GM18873 (cell line): Measurements from ENCODE around the gene RPL4.
"Not testable (repeated sequence)": the region's sequence is repeated elsewhere in the genome, so short reads cannot be mapped to it uniquely, and the experiment has no call there.

ENCODE experiments used
- ATAC-seq: cut with Tn5 transposase; IDR thresholded peaks from one replicate; pipeline ENCODE4 v1.9.1; 2021; ENCODE audit warnings: mild to moderate bottlenecking, moderate library complexity, moderate number of reproducible peaks; ENCODE audit not compliant: unreplicated experiment, low FRiP score

RPL4 gene

DNA sequence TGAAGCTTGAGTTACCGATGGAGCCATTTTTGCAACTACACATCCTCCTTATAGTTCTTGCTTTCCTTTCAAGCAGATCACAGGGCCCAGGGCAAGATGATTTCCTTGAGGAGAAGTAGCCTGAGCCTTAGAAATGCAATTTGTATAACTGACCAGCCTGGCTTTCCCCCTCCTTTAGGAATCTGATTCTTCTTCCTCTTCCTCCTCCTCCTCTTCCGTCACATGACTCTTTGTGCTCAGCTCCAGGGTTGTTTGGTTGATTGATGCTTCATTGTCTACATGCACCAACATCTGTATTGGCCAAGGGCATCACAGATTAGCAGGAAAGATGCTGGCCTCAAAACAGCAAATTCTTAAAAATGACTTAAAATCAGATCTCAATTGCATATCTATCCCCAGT, 10.4 kb downstream of the RPL4 start:
- ATAC-seq = no peak

GRCh38 chr15:66491846-66492245, 12.8 kb downstream of the RPL4 start:
- ATAC-seq = no peak

DNA sequence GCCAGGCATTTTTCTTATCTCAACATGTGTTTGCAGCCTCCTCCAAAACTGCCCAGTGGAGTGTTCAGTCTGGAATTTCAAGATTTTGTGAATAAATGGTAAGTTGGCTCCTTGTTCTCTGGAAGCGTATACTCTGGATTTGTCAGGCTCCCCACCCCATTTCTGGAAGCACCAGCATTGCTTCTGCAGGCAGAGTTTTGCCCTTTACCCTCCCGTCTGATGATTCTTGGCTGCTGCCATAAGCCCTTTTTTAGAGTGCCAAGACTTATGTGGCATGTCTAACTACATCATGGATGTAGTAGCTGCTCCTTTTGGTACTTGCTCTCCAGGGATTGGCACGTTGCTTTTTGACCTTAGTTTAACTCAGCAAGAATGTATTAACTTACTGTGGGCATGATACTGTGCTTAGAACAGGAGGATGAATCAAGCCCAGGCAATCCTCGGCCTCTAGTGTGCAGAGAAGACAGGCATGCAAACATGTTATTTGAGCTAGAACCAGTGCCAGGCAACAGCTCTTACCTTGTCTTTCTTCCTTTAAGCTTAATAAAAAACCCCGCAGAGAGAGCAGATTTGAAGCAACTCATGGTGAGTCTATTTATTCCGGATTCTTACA, 15.4 kb downstream of the RPL4 start:
- no peak for ATAC-seq

- no peak for ATAC-seq
These were observed 16.1 kb downstream of the RPL4 start for GRCh38 chr15:66488525-66488924.

DNA sequence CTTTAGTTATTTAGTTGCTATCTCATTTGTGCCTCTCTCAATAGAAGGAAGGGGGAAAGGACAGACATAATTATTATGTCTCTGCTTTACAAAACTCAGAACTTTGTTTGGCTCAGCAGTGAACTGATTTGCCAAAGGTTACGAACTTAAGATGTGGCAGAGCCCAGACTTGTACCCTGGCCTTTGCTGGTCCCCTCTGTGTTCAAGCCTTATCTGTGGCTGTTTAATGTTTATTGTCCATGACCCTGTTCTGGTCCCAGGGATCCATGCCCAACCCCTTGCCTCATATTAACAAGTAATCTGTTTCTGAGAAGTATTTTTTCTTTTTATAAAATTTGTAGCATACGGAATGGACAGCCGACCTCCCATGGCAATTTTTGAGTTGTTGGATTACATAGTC, 17.8 kb downstream of the RPL4 start:
- ATAC-seq = no peak

GRCh38 chr15:66484539-66485112, 20.0 kb downstream of the RPL4 start:
- ATAC-seq = no peak

- no peak for ATAC-seq
These were observed 21.5 kb downstream of the RPL4 start for GRCh38 chr15:66483131-66483566.

DNA sequence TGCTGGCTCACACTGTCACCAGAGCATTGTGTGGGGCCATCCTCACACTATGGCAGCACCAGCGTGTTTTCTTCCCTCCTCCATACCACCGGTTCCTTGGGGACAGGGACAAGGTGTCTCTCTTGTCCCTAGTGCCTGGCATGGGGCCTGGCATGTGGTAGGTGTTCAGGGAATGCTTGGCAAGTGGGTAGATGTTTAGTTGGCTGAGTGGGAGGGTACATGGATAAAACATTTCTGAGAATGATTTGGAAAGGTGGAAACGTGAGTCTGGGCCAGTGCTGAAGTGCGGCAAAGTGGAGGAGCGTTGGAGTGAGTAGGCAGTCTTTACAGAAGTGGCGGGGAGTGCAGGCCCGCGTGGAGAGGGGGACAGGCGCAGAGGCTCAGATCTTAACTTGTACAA, 22.1 kb downstream of the RPL4 start:
- ATAC-seq = no peak

GRCh38 chr15:66481107-66481856, 23.4 kb downstream of the RPL4 start:
- ATAC-seq = no peak

DNA sequence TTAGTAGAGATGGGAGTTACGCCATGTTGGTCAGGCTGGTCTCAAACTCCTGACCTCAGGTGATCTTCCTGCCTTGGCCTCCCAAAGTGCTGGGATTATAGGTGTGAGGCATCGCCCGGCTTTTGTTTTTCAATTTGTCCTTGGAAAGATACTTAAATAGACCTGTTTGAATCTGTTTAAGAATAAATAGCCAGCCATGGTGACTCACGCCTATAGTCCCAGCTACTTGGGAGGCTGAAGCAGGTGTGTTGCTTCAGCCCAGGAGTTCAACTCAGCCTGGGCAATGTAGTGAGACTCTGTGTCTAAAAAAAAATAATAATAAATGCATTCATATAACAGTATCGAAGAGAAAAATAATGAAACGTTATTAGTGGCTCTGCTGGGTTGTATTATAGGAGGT, 24.4 kb downstream of the RPL4 start:
- no peak for ATAC-seq

GRCh38 chr15:66477011-66477410, 27.6 kb downstream of the RPL4 start:
- ATAC-seq = no peak

DNA sequence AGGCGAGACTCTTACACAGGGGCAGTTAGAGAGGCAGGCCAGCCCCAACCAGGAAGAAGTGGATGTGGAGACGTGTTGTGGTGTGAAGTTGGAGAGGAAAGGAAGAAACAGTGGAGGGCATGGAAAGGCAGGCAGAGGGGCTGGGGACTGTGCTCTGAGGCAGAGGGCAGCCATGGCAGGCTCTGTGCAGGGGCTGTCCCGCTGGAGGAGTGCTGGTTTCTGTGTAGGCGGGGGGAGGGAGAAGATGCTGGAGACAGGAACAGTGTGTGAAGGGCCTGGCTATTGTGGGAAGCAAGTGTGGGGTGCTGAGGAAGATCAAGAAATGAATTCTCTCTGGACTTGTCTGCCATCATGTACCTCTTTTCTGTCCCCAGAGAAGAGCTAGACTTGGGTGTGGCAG, 28.1 kb downstream of the RPL4 start:
- ATAC-seq = no peak

- no peak for ATAC-seq
These were observed 29.7 kb downstream of the RPL4 start for GRCh38 chr15:66474963-66475362.

DNA sequence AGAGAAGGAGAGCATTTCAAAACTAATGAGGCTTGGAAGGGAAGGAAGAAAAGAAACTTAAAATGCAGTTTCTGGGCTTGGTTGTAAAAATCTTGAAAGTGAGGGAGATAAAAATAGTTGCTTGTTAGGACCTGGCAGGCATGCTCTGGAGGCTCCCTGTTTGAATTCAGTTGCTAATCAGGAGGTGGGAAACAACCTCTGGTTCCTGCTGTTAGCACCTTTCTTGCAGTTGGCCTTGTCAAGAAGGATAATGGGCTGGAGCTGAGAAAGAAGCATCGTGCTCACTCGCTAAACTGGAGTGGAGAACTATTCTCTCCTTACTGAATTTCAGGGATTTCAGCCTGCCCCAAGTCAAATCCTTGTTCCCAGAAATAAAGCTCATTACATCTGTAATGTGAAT, 30.5 kb downstream of the RPL4 start:
- no peak for ATAC-seq

DNA sequence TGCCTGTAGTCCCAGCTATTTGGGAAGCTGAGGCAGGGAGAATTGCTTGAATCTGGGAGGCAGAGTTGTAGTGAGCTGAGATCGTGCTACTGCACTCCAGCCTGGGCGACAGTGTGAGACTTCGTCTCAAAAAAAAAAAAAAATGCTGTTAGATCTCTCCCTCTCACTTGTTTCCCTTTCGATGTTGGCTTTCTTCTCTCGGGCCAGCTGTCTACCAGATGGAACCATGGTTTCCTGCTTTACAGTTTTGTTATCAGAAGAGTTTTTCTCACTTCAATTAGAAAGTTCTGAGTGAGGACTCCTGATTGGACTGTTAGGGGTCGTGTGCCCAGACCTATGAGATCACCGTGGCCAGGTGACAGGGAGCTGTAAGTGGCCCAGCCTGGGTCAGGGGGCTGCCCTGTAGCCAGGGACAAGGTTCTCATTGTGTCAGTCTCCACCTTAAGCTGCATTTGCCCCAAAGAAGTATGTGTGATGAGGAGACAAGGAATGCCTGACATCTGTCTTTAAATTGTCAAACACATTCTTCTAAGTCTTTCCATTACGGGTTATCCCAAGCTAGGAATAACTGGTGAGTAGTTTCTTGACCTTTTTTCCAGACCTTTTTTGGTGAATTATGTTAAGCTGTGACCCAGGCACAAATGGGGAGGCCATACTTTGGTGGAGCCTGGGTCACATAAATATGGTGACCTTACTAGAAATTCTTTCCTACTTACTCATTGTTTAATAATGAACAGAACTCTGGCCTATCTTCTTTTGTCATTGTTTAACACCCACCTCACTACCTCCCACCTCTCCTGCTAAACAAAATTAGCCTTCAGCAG, 32.3 kb downstream of the RPL4 start:
- no peak for ATAC-seq

GRCh38 chr15:66470825-66471224, 33.8 kb downstream of the RPL4 start:
- not testable (repeated sequence) for ATAC-seq

GRCh38 chr15:66467162-66468040, 37.3 kb downstream of the RPL4 start:
- not testable (repeated sequence) for ATAC-seq

DNA sequence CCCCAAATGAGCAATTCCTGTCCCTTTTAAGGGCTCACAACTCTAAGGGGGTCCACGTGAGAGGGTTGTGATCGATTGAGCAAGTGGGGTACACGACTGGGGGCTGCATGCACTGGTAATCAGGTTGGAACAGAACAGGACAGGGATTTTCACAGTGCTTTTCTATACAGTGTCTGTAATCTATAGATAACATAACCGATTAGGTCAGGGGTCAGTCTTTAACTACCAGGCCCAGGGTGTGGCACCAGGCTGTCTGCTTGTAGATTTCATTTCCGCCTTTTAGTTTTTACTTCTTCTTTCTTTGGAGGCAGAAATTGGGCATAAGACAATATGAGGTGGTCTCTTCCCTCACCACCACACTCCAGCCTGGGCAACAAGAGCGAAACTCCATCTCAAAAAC, 39.4 kb downstream of the RPL4 start:
- ATAC-seq = not testable (repeated sequence)

GRCh38 chr15:66462627-66463026, 42.0 kb downstream of the RPL4 start:
- no peak for ATAC-seq

DNA sequence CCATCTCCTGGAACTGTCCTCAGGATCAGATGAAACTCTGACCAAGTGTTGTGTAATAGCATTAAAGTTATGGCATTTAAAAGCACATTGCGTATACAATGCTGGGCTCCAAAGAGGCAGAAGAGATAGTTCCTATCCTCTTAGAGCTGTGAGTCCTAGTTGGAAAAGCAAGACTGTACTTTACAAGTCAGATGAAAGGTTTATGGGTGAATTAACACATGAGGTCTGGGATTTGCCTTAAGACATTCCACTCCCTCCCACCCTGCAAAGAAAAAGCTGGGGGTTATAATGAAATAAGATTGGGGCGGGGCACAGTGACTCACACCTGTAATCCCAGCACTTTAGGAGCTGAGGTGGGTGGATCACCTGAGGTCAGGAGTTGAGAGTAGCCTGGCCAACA, 42.7 kb downstream of the RPL4 start:
- no peak for ATAC-seq
